SK-N-SH treated with all-trans-retinoic acid at 6 μM for 48 hours (cell line): ENCODE data around the gene HAAO.

Experiments used
- ARNTL ChIP-seq: fragments of 450-650 bp; formaldehyde crosslinking; IDR thresholded peaks from 2 replicates; pipeline ENCODE4 v1.5.0; 2020; ENCODE audit warnings: low read depth, mild to moderate bottlenecking, moderate library complexity, borderline replicate concordance
- BACH2 ChIP-seq: fragments of 250-450 bp; sonication (Bioruptor Pico); IDR thresholded peaks from 2 replicates; pipeline ENCODE4 v1.9.0; 2021; ENCODE audit warnings: mild to moderate bottlenecking, borderline replicate concordance
- OSR1 ChIP-seq: fragments of 250-450 bp; sonication (Bioruptor Pico); IDR thresholded peaks from 2 replicates; pipeline ENCODE4 v1.8.0; 2022; ENCODE audit warnings: moderate library complexity, mild to moderate bottlenecking, inconsistent platforms
- RARB ChIP-seq: fragments of 250-450 bp; sonication (Bioruptor Pico); IDR thresholded peaks from 2 replicates; pipeline ENCODE4 v1.8.0; 2021; ENCODE audit warnings: mild to moderate bottlenecking, moderate library complexity
- ZFP3 ChIP-seq: fragments of 250-450 bp; sonication (Bioruptor Pico); IDR thresholded peaks from 2 replicates; pipeline ENCODE4 v1.5.0; 2020; ENCODE audit warnings: mild to moderate bottlenecking, moderate library complexity
- ZNF8 ChIP-seq: fragments of 450-650 bp; formaldehyde crosslinking; IDR thresholded peaks from 2 replicates; pipeline ENCODE4 v1.5.0; 2020; ENCODE audit warnings: mild to moderate bottlenecking, moderate library complexity
- TF ChIP-seq, protein P1 (sequence below): fragments of 250-450 bp; sonication (Bioruptor Pico); IDR thresholded peaks from 2 replicates; pipeline ENCODE4 v1.8.0; 2020; ENCODE audit warnings: mild to moderate bottlenecking, moderate library complexity, borderline replicate concordance
- TF ChIP-seq, protein P2 (sequence below): fragments of 250-450 bp; sonication (Bioruptor Pico); IDR thresholded peaks from 2 replicates; pipeline ENCODE4 v1.5.0; 2020; ENCODE audit warnings: mild to moderate bottlenecking, moderate library complexity

DNA sequence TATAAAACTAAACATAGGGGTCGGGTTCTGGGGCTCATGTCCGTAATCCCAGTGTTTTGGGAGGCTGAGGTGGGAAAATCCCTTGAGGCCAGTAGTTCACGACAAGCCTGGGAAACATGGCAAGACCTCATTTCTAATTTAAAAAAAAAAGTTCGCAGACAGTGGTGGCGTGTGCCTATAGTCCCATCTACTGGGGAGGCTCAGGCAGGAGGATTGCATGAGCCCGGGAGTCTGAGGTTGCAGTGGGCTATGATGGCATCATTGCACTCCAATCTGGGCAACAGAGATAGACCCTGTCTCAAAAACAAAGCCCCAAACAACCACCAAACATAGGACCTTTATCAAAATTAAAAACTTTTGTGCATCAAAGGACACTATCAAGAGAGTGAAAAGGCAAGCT is 9.8 kb upstream of the HAAO start:
- TF ChIP-seq, protein P1, sequence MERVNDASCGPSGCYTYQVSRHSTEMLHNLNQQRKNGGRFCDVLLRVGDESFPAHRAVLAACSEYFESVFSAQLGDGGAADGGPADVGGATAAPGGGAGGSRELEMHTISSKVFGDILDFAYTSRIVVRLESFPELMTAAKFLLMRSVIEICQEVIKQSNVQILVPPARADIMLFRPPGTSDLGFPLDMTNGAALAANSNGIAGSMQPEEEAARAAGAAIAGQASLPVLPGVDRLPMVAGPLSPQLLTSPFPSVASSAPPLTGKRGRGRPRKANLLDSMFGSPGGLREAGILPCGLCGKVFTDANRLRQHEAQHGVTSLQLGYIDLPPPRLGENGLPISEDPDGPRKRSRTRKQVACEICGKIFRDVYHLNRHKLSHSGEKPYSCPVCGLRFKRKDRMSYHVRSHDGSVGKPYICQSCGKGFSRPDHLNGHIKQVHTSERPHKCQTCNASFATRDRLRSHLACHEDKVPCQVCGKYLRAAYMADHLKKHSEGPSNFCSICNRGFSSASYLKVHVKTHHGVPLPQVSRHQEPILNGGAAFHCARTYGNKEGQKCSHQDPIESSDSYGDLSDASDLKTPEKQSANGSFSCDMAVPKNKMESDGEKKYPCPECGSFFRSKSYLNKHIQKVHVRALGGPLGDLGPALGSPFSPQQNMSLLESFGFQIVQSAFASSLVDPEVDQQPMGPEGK (CRISPR knock-in tag) = no peak
- TF ChIP-seq ZFP3 (CRISPR knock-in tag) (no peak), RARB (CRISPR knock-in tag) (no peak), BACH2 (CRISPR knock-in tag) (no peak), ARNTL (CRISPR knock-in tag) (no peak), OSR1 (CRISPR knock-in tag) (no peak), ZNF8 (CRISPR knock-in tag) (no peak)
- TF ChIP-seq, protein P2, sequence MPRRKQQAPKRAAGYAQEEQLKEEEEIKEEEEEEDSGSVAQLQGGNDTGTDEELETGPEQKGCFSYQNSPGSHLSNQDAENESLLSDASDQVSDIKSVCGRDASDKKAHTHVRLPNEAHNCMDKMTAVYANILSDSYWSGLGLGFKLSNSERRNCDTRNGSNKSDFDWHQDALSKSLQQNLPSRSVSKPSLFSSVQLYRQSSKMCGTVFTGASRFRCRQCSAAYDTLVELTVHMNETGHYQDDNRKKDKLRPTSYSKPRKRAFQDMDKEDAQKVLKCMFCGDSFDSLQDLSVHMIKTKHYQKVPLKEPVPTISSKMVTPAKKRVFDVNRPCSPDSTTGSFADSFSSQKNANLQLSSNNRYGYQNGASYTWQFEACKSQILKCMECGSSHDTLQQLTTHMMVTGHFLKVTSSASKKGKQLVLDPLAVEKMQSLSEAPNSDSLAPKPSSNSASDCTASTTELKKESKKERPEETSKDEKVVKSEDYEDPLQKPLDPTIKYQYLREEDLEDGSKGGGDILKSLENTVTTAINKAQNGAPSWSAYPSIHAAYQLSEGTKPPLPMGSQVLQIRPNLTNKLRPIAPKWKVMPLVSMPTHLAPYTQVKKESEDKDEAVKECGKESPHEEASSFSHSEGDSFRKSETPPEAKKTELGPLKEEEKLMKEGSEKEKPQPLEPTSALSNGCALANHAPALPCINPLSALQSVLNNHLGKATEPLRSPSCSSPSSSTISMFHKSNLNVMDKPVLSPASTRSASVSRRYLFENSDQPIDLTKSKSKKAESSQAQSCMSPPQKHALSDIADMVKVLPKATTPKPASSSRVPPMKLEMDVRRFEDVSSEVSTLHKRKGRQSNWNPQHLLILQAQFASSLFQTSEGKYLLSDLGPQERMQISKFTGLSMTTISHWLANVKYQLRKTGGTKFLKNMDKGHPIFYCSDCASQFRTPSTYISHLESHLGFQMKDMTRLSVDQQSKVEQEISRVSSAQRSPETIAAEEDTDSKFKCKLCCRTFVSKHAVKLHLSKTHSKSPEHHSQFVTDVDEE = no peak
